GM12874 (cell line): ENCODE results near the gene CELF6.
A peak's percentile ranks its signal among the peaks of the same experiment; 100 is the strongest.

ENCODE experiments used
- CTCF ChIP-seq: IDR thresholded peaks from 2 replicates; pipeline ENCODE4 v1.5.1; 2011; ENCODE audit warnings: low read depth, mild to moderate bottlenecking, control low read depth, low read length, moderate library complexity; ENCODE audit not compliant: insufficient read depth

CELF6 gene

DNA sequence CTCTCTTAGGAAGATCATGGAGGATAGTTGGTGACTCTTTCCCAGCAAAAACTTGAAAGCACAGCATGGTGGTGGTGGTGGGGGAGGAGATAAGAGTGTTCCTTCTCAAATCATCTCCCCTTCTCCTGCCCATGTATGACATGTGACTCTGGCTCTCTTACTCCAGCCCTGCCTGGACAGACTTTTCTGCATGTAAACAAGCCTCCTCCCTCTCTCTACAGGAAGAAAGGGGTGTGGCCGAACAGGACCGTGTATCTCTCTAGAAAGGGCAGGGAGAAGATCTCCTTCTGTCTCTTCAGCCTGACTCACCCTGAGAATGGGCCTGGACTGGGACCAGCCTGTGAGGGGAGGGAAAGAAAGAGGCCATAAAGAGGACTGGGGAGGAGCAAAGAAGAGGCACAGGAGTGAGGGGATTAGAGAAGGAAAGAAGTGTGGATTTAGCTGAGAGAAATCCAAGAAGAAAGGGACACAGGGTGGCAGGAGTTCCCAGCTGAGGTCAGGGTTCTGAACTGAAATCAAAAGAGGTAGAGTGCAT lies 1.5 kb downstream of the CELF6 start:
- TF ChIP-seq CTCF, result no peak

GRCh38 chr15:72315706-72316370 lies 4.1 kb downstream of the CELF6 start:
- TF ChIP-seq CTCF, result no peak

DNA sequence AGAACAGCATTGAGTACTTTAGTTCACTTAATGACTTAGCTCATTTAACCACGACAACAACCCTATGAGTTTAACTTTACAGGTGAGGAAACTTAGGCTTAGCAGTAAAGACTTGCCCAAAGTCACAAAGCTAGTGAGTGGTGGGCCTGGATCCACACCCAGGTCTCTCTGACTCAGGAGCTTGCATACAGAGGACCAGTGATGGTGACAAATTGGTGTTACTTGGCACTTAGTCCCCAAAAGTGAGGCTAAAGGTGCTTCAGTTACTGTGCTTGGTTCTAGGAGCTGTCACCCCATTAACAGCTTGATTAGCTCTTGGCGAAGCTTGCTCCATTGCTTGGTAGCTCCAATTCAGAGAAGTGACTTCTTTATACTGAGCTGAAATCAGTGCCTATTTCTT lies 6.1 kb downstream of the CELF6 start:
- no peak for TF ChIP-seq CTCF

GRCh38 chr15:72313448-72313840 lies 6.5 kb downstream of the CELF6 start:
- no peak for TF ChIP-seq CTCF

DNA sequence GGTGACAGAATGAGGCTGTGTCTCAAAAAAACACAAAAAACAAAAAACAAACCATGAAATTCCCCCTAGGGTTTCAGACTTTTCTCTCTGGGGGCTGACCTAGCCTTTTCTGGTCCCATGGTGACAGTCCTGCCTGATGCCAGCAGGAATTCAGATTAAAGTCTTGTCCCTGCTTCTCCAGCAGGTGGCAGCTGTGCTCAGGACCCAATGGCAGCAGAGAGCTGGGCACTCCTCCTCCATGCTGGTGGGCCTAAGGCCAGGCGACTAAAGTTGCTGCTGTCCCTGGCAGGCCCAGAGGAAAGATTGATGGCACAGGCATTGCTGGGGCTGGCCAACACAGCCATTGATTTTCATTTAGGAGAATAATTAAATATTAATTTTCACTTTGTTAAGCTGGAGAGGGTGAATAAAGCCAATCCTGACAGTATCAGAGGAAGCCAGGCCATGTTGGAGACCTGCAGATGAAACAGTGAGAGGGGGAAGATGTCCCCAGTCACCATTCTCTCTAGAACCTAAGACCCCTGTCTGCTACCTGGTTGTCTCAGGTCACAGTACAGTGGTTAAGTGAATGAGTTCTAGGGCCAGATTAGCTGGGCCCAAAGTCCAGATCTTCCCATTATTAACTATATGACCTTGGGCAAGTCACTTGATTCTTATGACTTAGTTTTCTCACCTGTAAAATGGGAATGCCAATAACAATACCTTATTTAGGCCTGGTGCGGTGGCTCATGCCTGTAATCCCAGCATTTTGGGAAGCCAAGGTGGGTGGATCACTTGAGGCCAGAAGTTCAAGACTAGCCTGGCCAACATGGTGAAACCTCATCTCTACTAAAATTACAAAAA lies 7.1 kb downstream of the CELF6 start:
- TF ChIP-seq CTCF, result peak; percentile 83

- no peak for TF ChIP-seq CTCF
Measured at GRCh38 chr15:72307026-72307425, 12.9 kb downstream of the CELF6 start.

DNA sequence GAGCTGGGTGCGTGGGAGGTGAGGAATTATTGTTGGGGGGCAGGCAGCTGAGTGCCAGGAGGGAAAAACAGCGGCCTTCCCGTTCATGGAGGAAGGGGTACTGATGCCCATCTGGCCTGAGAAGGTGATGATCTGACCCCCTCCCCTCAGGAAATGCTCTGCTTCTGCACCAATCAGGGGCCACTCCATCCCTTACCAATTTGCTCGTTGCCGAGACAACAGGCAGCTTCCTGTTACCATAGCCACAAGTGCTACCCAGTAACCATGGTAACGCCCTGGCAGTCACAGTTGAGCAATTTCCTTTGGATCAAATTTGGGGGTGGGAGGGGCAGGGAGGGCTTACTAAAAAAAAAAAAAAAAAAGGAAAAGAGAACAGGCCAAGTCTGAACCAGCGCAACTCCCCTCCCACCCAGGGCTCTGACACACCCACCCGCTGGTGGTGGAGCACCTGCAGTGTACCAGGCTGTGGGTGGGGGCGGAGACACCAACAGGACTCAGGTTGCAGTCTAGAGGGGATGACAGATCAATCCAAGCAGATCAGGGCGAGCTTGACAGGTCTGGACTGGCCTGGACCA lies 13.7 kb downstream of the CELF6 start:
- TF ChIP-seq CTCF, result no peak
